Peyer's patch (tissue), 4 donors: ENCODE measurements around the gene MAPT.
"Not testable (repeated sequence)": the region's sequence is repeated elsewhere in the genome, so short reads cannot be mapped to it uniquely, and the experiment has no call there.

Experiments used
- CTCF ChIP-seq, 6 experiments: fragments of 450-650 bp in 4 of 6; fragments of 200-600 bp in 2 of 6; sonication (generic) in 1 of 6; IDR thresholded peaks; one replicate each; pipeline ENCODE4 v1.5.1; 2017 to 2019; ENCODE audit warnings: antibody characterized with exemption in 6 of 6, mild to moderate bottlenecking in 3 of 6, moderate library complexity in 1 of 6
- POLR2A ChIP-seq, 2 donors: fragments of 450-650 bp; IDR thresholded peaks; one replicate each; pipeline ENCODE4 v1.5.1; 2017; ENCODE audit warnings: antibody characterized with exemption in 2 of 2, mild to moderate bottlenecking in 2 of 2, moderate library complexity in 2 of 2

- not testable (repeated sequence) for TF ChIP-seq CTCF, POLR2A (IDR thresholded peaks at IDR 0.05)
These were observed 32.2 kb upstream of the MAPT start for GRCh38 chr17:45862127-45862526.
